Mesendoderm (in vitro differentiated cells): Measurements from ENCODE around the gene NUCB1.

Experiments used
- DNase-seq: peaks from one replicate; pipeline ENCODE4 v3.0.0; 2013
- H2AK5ac ChIP-seq: 2 replicates; pipeline ENCODE4 v1.6.1; 2013; ENCODE audit warnings: low read length, inconsistent platforms
- H2BK120ac ChIP-seq: 2 replicates; pipeline ENCODE4 v1.6.1; 2013; ENCODE audit warnings: low read depth, mild to moderate bottlenecking, low read length, moderate library complexity, mixed read lengths
- H2BK15ac ChIP-seq: replicated peaks from 2 replicates; pipeline ENCODE4 v1.6.1; 2013; ENCODE audit warnings: low read depth, mild to moderate bottlenecking, moderate library complexity
- H2BK5ac ChIP-seq: 2 replicates; pipeline ENCODE4 v1.6.1; 2013; ENCODE audit warnings: low read length, inconsistent platforms
- H3K18ac ChIP-seq: 2 replicates; pipeline ENCODE4 v1.6.1; 2013; ENCODE audit warnings: mild to moderate bottlenecking, low read length, mixed read lengths
- H3K23ac ChIP-seq: one replicate; pipeline ENCODE4 v1.6.1; 2013; ENCODE audit warnings: low read length
- H3K27ac ChIP-seq: 2 replicates; pipeline ENCODE4 v1.5.1; 2013; ENCODE audit warnings: low read depth, mild to moderate bottlenecking, inconsistent platforms, low read length, moderate library complexity
- H3K27me3 ChIP-seq: 2 replicates; pipeline ENCODE4 v1.6.1; 2013; ENCODE audit warnings: low read length, control low read depth, mild to moderate bottlenecking, inconsistent platforms; ENCODE audit not compliant: insufficient read depth, poor library complexity
- H3K36me3 ChIP-seq: 2 replicates; pipeline ENCODE4 v1.6.1; 2013; ENCODE audit warnings: low read length, inconsistent platforms; ENCODE audit not compliant: control insufficient read depth, insufficient read depth
- H3K4ac ChIP-seq: one replicate; pipeline ENCODE4 v1.6.1; 2013; ENCODE audit warnings: low read depth, mild to moderate bottlenecking, low read length, moderate library complexity
- H3K4me1 ChIP-seq: 2 replicates; pipeline ENCODE4 v1.6.1; 2013; ENCODE audit warnings: low read depth, low read length, inconsistent platforms; ENCODE audit not compliant: control insufficient read depth
- H3K4me2 ChIP-seq: 2 replicates; pipeline ENCODE4 v1.6.1; 2013; ENCODE audit warnings: low read length
- H3K4me3 ChIP-seq: 2 replicates; pipeline ENCODE4 v1.5.1; 2013; ENCODE audit warnings: mild to moderate bottlenecking, low read length
- H3K56ac ChIP-seq: one replicate; pipeline ENCODE4 v1.6.1; 2013; ENCODE audit warnings: low read length
- H3K79me1 ChIP-seq: 2 replicates; pipeline ENCODE4 v1.6.1; 2013; ENCODE audit warnings: low read length, inconsistent platforms
- H3K79me2 ChIP-seq: 2 replicates; pipeline ENCODE4 v1.6.1; 2013; ENCODE audit warnings: mild to moderate bottlenecking, low read length; ENCODE audit not compliant: control insufficient read depth, insufficient read depth
- H3K9ac ChIP-seq: 2 replicates; pipeline ENCODE4 v1.6.1; 2013; ENCODE audit warnings: low read length, inconsistent platforms
- H4K5ac ChIP-seq: one replicate; pipeline ENCODE4 v1.6.1; 2013; ENCODE audit warnings: low read length
- H4K8ac ChIP-seq: one replicate; pipeline ENCODE4 v1.6.1; 2013; ENCODE audit warnings: low read depth, mild to moderate bottlenecking, control low read depth, low read length, moderate library complexity
- WGBS: extraction: QIAGEN DNeasy Blood & Tissue Kit; methylation state at CpG from one replicate; pipeline ENCODE4 v1.1.7; 2013; ENCODE audit warnings: low lambda C conversion rate, missing lambda C conversion rate; ENCODE audit not compliant: insufficient coverage; ENCODE audit errors: extremely low coverage; 5-methylcytosine and 5-hydroxymethylcytosine counted together

The NUCB1 gene

DNA sequence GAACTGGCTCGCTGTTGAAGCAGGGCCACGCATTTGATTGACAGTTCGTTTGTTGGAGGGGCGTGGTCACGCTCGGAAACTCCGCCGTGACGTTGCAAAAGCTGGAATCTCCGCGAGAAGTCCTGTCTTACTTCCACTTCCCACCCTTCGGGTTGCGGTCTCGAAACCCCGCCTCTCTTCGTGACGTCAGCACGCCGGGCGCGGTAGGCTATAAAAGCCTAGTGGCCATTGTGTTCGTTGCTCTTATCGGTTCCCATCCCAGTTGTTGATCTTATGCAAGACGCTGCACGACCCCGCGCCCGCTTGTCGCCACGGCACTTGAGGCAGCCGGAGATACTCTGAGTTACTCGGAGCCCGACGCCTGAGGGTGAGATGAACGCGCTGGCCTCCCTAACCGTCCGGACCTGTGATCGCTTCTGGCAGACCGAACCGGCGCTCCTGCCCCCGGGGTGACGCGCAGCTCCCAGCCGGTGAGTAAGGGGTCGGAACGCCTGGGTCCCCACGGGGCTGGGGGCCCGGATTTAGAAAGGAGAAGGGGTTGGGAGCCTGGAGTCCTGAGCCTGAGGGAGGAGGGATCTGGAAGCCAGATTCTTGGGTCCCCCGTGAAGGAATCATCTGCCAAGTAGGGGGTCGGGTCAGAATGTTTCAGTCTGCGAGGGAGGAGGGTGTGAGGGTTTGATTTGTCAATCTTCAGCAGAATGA is 27.8 kb upstream of the NUCB1 start, which contains the start of gene PPP1R15A:
Gene PPP1R15A, plus strand, starts transcription at position 240 of the 702 bp plus-strand sequence. CDS start 813 bp downstream, outside the sequence.
- no CpG with 5 or more reads among the region's 53 CpGs for WGBS

DNA sequence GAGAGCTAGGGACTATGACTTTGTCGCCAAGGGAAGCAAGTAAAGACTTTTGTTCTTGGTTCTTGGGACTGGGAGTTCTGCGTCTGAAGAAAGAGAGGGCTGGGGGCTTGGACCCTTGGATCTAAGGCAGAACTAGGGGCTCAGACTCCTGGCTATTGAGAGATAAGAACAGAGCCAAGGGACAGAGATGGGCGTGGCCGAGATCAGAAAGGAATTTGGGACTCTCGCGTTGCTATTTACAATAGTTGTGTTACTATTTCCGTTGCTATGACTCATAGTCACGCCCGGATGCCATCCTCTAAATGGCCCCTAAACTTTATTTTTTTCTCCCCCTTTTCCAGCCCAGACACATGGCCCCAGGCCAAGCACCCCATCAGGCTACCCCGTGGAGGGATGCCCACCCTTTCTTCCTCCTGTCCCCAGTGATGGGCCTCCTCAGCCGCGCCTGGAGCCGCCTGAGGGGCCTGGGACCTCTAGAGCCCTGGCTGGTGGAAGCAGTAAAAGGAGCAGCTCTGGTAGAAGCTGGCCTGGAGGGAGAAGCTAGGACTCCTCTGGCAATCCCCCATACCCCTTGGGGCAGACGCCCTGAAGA is 27.1 kb upstream of the NUCB1 start:
- no peaks in the 10 kb centered on the region for H3K27me3 ChIP-seq
- no CpG with 5 or more reads among the region's 14 CpGs for WGBS
- peaks cover 17% of the 10 kb centered on the region for H3K79me1 ChIP-seq
- H3K4me1 ChIP-seq: peaks cover 12% of the 10 kb centered on the region
- H3K27ac ChIP-seq: peak overlapping the region; percentile 91
- H2BK5ac ChIP-seq: peak overlapping the region; percentile 98
- H3K4ac ChIP-seq: peak overlapping the region; percentile 28
- peaks cover 32% of the 10 kb centered on the region for H3K79me2 ChIP-seq
- peak overlapping the region; percentile 63 for H2BK120ac ChIP-seq
- peak overlapping the region; percentile 99 for H3K56ac ChIP-seq
- peak overlapping the region; percentile 99 for H3K4me2 ChIP-seq
- H3K4me3 ChIP-seq: peak overlapping the region; percentile 93
- H3K36me3 ChIP-seq: peaks cover 13% of the 10 kb centered on the region
- H2BK15ac ChIP-seq: no peak overlapping the region
- peak overlapping the region; percentile 90 for H3K23ac ChIP-seq
- H4K5ac ChIP-seq: no peak overlapping the region
- no peak overlapping the region for H4K8ac ChIP-seq
- peak overlapping the region; percentile 55 for H2AK5ac ChIP-seq
- peak overlapping the region; percentile 91 for H3K18ac ChIP-seq
- DNase-seq: peak; percentile 97
- H3K9ac ChIP-seq: peak overlapping the region; percentile 99

More for the DNA sequence above, 27.8 kb upstream of the NUCB1 start, which contains the start of gene PPP1R15A:
- peak; percentile 99 for DNase-seq
- Histone ChIP-seq H2BK15ac (no peak within 1 kb of the TSS), H4K5ac (no peak within 1 kb of the TSS), H3K23ac (peak within 1 kb of the TSS; percentile 90), H3K4me2 (peak within 1 kb of the TSS; percentile 99), H3K4ac (peak within 1 kb of the TSS; percentile 28), H3K27ac (peak within 1 kb of the TSS; percentile 91), H2BK120ac (peak within 1 kb of the TSS; percentile 63), H3K4me3 (peak within 1 kb of the TSS; percentile 93), H3K4me1 (peaks cover 12% of the 10 kb centered on the region), H4K8ac (no peak within 1 kb of the TSS), H3K27me3 (no peaks in the 10 kb centered on the region), H3K18ac (peak within 1 kb of the TSS; percentile 91), H3K79me2 (peaks cover 32% of the 10 kb centered on the region), H2AK5ac (peak within 1 kb of the TSS; percentile 55), H3K56ac (peak within 1 kb of the TSS; percentile 99), H3K9ac (peak within 1 kb of the TSS; percentile 99), H3K79me1 (peaks cover 17% of the 10 kb centered on the region), H3K36me3 (peaks cover 13% of the 10 kb centered on the region), H2BK5ac (peak within 1 kb of the TSS; percentile 98)

DNA sequence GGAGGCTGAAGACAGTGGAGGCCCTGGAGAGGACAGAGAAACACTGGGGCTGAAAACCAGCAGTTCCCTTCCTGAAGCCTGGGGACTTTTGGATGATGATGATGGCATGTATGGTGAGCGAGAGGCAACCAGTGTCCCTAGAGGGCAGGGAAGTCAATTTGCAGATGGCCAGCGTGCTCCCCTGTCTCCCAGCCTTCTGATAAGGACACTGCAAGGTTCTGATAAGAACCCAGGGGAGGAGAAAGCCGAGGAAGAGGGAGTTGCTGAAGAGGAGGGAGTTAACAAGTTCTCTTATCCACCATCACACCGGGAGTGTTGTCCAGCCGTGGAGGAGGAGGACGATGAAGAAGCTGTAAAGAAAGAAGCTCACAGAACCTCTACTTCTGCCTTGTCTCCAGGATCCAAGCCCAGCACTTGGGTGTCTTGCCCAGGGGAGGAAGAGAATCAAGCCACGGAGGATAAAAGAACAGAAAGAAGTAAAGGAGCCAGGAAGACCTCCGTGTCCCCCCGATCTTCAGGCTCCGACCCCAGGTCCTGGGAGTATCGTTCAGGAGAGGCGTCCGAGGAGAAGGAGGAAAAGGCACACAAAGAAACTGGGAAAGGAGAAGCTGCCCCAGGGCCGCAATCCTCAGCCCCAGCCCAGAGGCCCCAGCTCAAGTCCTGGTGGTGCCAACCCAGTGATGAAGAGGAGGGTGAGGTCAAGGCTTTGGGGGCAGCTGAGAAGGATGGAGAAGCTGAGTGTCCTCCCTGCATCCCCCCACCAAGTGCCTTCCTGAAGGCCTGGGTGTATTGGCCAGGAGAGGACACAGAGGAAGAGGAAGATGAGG is 26.4 kb upstream of the NUCB1 start:
- no peak overlapping the region for H3K23ac ChIP-seq
- WGBS: no CpG with 5 or more reads among the region's 14 CpGs
- H3K18ac ChIP-seq: peak overlapping the region; percentile 72
- no peak overlapping the region for H2BK120ac ChIP-seq
- peaks cover 13% of the 10 kb centered on the region for H3K36me3 ChIP-seq
- H3K27me3 ChIP-seq: no peaks in the 10 kb centered on the region
- H3K56ac ChIP-seq: peak overlapping the region; percentile 99
- peaks cover 17% of the 10 kb centered on the region for H3K79me1 ChIP-seq
- DNase-seq: peak; percentile 89
- H3K4me1 ChIP-seq: peaks cover 11% of the 10 kb centered on the region
- H3K4ac ChIP-seq: no peak overlapping the region
- peak overlapping the region; percentile 99 for H3K4me2 ChIP-seq
- peak overlapping the region; percentile 51 for H2BK5ac ChIP-seq
- H3K79me2 ChIP-seq: peaks cover 32% of the 10 kb centered on the region
- H3K27ac ChIP-seq: peak overlapping the region; percentile 87
- H2AK5ac ChIP-seq: peak overlapping the region; percentile 55
- H4K8ac ChIP-seq: no peak overlapping the region
- H3K9ac ChIP-seq: peak overlapping the region; percentile 99
- peak overlapping the region; percentile 93 for H3K4me3 ChIP-seq
- H2BK15ac ChIP-seq: no peak overlapping the region
- no peak overlapping the region for H4K5ac ChIP-seq

DNA sequence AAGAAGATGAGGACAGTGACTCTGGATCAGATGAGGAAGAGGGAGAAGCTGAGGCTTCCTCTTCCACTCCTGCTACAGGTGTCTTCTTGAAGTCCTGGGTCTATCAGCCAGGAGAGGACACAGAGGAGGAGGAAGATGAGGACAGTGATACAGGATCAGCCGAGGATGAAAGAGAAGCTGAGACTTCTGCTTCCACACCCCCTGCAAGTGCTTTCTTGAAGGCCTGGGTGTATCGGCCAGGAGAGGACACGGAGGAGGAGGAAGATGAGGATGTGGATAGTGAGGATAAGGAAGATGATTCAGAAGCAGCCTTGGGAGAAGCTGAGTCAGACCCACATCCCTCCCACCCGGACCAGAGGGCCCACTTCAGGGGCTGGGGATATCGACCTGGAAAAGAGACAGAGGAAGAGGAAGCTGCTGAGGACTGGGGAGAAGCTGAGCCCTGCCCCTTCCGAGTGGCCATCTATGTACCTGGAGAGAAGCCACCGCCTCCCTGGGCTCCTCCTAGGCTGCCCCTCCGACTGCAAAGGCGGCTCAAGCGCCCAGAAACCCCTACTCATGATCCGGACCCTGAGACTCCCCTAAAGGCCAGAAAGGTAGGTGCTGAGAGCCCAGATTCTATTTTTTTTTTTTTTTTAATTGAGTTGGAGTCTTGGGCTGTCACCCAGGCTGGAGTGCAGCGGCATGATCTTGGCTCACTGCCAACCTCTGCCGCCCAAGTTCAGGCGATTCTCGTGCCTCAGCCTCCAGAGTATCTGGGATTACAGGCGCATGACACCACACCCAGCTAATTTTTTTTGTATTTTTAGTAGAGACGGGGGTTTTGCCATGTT is 25.6 kb upstream of the NUCB1 start:
- Histone ChIP-seq H4K5ac (no peak overlapping the region), H2BK120ac (no peak overlapping the region), H3K4me3 (no peak overlapping the region), H3K36me3 (peaks cover 13% of the 10 kb centered on the region), H3K79me1 (peaks cover 17% of the 10 kb centered on the region), H3K9ac (peak overlapping the region; percentile 51), H3K79me2 (peaks cover 32% of the 10 kb centered on the region), H2BK5ac (peak overlapping the region; percentile 9), H3K18ac (no peak overlapping the region), H3K56ac (peak overlapping the region; percentile 37), H2BK15ac (no peak overlapping the region), H3K27ac (no peak overlapping the region), H3K23ac (no peak overlapping the region), H3K4ac (no peak overlapping the region), H3K4me1 (peaks cover 9% of the 10 kb centered on the region), H3K27me3 (no peaks in the 10 kb centered on the region), H3K4me2 (peak overlapping the region; percentile 99), H4K8ac (no peak overlapping the region), H2AK5ac (no peak overlapping the region)
- no peak for DNase-seq
- no CpG with 5 or more reads among the region's 17 CpGs for WGBS
